GM21360 (cell line): ENCODE measurements around the gene SERTM2.

Source experiments
- ATAC-seq: cut with Tn5 transposase; IDR thresholded peaks from one replicate; pipeline ENCODE4 v1.9.1; 2021; ENCODE audit warnings: mild to moderate bottlenecking, moderate library complexity; ENCODE audit not compliant: unreplicated experiment

The SERTM2 gene

GRCh38 chrX:111555406-111555958 is 44.0 kb downstream of the SERTM2 start:
- ATAC-seq, result no peak

- no peak for ATAC-seq
Measured at GRCh38 chrX:111560801-111561200, 49.4 kb downstream of the SERTM2 start.

GRCh38 chrX:111561851-111562250 is 50.4 kb downstream of the SERTM2 start:
- ATAC-seq, result no peak

- no peak for ATAC-seq
Measured at GRCh38 chrX:111567542-111568255, 56.3 kb downstream of the SERTM2 start.

- ATAC-seq, result no peak
Measured at GRCh38 chrX:111568354-111568753, 56.9 kb downstream of the SERTM2 start.

- ATAC-seq, result no peak
Measured at GRCh38 chrX:111568817-111569216, 57.4 kb downstream of the SERTM2 start.
